Choroid plexus epithelial cell (primary cell): Measurements from ENCODE around the gene PTCD1.
"Not testable (repeated sequence)": the region's sequence is repeated elsewhere in the genome, so short reads cannot be mapped to it uniquely, and the experiment has no call there.

ENCODE experiments used
- DNase-seq: peaks from one replicate; pipeline ENCODE4 v3.0.0-alpha.2; 2010; ENCODE audit warnings: low read depth
- H3K4me3 ChIP-seq: 2 replicates; pipeline ENCODE4 v1.5.1; 2011; ENCODE audit warnings: low read depth, mild to moderate bottlenecking, control low read depth, low read length, moderate library complexity
- CTCF ChIP-seq: conservative IDR thresholded peaks from 2 replicates; pipeline ENCODE4 v1.5.1; 2011; ENCODE audit warnings: low read depth, mild to moderate bottlenecking, control low read depth, inconsistent platforms, low read length, moderate library complexity

The PTCD1 gene

GRCh38 chr7:99383791-99384370 is 54.7 kb downstream of the PTCD1 start:
- H3K4me3 ChIP-seq, result no peak overlapping the region
- no peak for TF ChIP-seq CTCF
- no peak for DNase-seq

- no peak overlapping the region for H3K4me3 ChIP-seq
- no peak for TF ChIP-seq CTCF
These were observed 55.4 kb downstream of the PTCD1 start for GRCh38 chr7:99383203-99383602.

GRCh38 chr7:99381664-99382075 is 56.9 kb downstream of the PTCD1 start:
- DNase-seq, result no peak
- no peak for TF ChIP-seq CTCF
- H3K4me3 ChIP-seq, result no peak overlapping the region

More at GRCh38 chr7:99383203-99383602, 55.4 kb downstream of the PTCD1 start:
- DNase-seq, result no peak

GRCh38 chr7:99380823-99381663 is 57.6 kb downstream of the PTCD1 start:
- DNase-seq, result peak; percentile 58
- H3K4me3 ChIP-seq, result no peak overlapping the region
- TF ChIP-seq CTCF, result no peak

GRCh38 chr7:99380032-99380822 is 58.4 kb downstream of the PTCD1 start:
- TF ChIP-seq CTCF, result no peak
- DNase-seq, result peak; percentile 62
- no peak overlapping the region for H3K4me3 ChIP-seq

GRCh38 chr7:99379693-99380031 is 58.9 kb downstream of the PTCD1 start:
- not testable (repeated sequence) for H3K4me3 ChIP-seq, DNase-seq

GRCh38 chr7:99379043-99379577 is 59.5 kb downstream of the PTCD1 start:
- H3K4me3 ChIP-seq, result no peak overlapping the region
- TF ChIP-seq CTCF, result no peak
- peak; percentile 90 for DNase-seq
